Mucosa of gallbladder (tissue), 1 donor: Measurements from ENCODE around the gene UBE2Q1. TPM values are rescaled to one million over a fixed set of nuclear protein-coding genes. Genes with fewer than 3 reads are reported as not detected.
A peak's percentile ranks its signal among the peaks of the same experiment; 100 is the strongest.
"Not testable (repeated sequence)": the region's sequence is repeated elsewhere in the genome, so short reads cannot be mapped to it uniquely, and the experiment has no call there.

Experiments used
- DNase-seq: peaks from one replicate; pipeline ENCODE4 v3.0.0-alpha.2; 2020; ENCODE audit warnings: low spot score
- total RNA-seq: library from RNA; stranded (reverse); gene quantifications from one replicate; pipeline ENCODE4 v1.2.1, GENCODE V29; 2021
- donor health status: DM: no; HTN: no; CAD: no.

UBE2Q1 gene
- total RNA-seq, 1 donor from 2014 or later, result 84.0 TPM

- no peak for DNase-seq
Measured at GRCh38 chr1:154551474-154551873, 7.0 kb downstream of the UBE2Q1 start.

- no peak for DNase-seq
Measured at GRCh38 chr1:154550657-154551056, 7.8 kb downstream of the UBE2Q1 start.

GRCh38 chr1:154550070-154550469 is 8.4 kb downstream of the UBE2Q1 start:
- DNase-seq, result no peak

GRCh38 chr1:154549202-154549770 is 9.2 kb downstream of the UBE2Q1 start:
- no peak for DNase-seq

GRCh38 chr1:154548028-154548427 is 10.4 kb downstream of the UBE2Q1 start:
- DNase-seq, result no peak

GRCh38 chr1:154547105-154547732 is 11.2 kb downstream of the UBE2Q1 start:
- DNase-seq, result no peak

- DNase-seq, result peak; percentile 48
Measured at GRCh38 chr1:154546264-154547063, 12.0 kb downstream of the UBE2Q1 start.

- DNase-seq, result no peak
Measured at GRCh38 chr1:154541231-154541630, 17.2 kb downstream of the UBE2Q1 start.

GRCh38 chr1:154539486-154540483 is 18.7 kb downstream of the UBE2Q1 start:
- DNase-seq, result no peak

- no peak for DNase-seq
Measured at GRCh38 chr1:154536570-154536969, 21.9 kb downstream of the UBE2Q1 start.

- DNase-seq, result no peak
Measured at GRCh38 chr1:154533952-154534844, 24.3 kb downstream of the UBE2Q1 start.

GRCh38 chr1:154531950-154532349 is 26.5 kb downstream of the UBE2Q1 start:
- not testable (repeated sequence) for DNase-seq

- DNase-seq, result no peak
Measured at GRCh38 chr1:154529308-154529707, 29.2 kb downstream of the UBE2Q1 start.

GRCh38 chr1:154527192-154527591 is 31.3 kb downstream of the UBE2Q1 start:
- no peak for DNase-seq

GRCh38 chr1:154524881-154525280 is 33.6 kb downstream of the UBE2Q1 start:
- DNase-seq, result no peak

GRCh38 chr1:154521695-154522094 is 36.8 kb downstream of the UBE2Q1 start:
- no peak for DNase-seq

GRCh38 chr1:154520333-154520732 is 38.1 kb downstream of the UBE2Q1 start:
- DNase-seq, result no peak

GRCh38 chr1:154519591-154519991 is 38.9 kb downstream of the UBE2Q1 start:
- no peak for DNase-seq

- no peak for DNase-seq
Measured at GRCh38 chr1:154517661-154518060, 40.8 kb downstream of the UBE2Q1 start.

- DNase-seq, result no peak
Measured at GRCh38 chr1:154514066-154514553, 44.4 kb downstream of the UBE2Q1 start.

GRCh38 chr1:154512760-154513159 is 45.7 kb downstream of the UBE2Q1 start:
- DNase-seq, result no peak
